Loucy (cell line): Measurements from ENCODE around the gene BRK1.
A peak's percentile ranks its signal among the peaks of the same experiment; 100 is the strongest.

ENCODE experiments used
- H2AFZ ChIP-seq: fragments of 200-600 bp; sonication (generic); 2 replicates; pipeline ENCODE4 v1.6.0; 2016; ENCODE audit warnings: antibody characterized with exemption, mild to moderate bottlenecking, low read length, moderate library complexity
- H3F3A ChIP-seq: fragments of 200-600 bp; 2 replicates; pipeline ENCODE4 v1.6.0; 2016; ENCODE audit warnings: antibody characterized with exemption, low read depth, mild to moderate bottlenecking
- H3K27me3 ChIP-seq: fragments of 200-600 bp; sonication (generic); 2 replicates; pipeline ENCODE4 v1.6.1; 2014; ENCODE audit warnings: low read length, mild to moderate bottlenecking; ENCODE audit not compliant: insufficient read depth, poor library complexity, severe bottlenecking
- H3K36me3 ChIP-seq: fragments of 200-600 bp; sonication (generic); 2 replicates; pipeline ENCODE4 v1.6.1; 2016; ENCODE audit warnings: low read length; ENCODE audit not compliant: insufficient read depth
- H3K4me1 ChIP-seq: fragments of 200-600 bp; sonication (generic); 2 replicates; pipeline ENCODE4 v1.5.1; 2014; ENCODE audit warnings: low read length, mild to moderate bottlenecking; ENCODE audit not compliant: insufficient read depth, poor library complexity, severe bottlenecking
- H3K4me2 ChIP-seq: fragments of 200-600 bp; sonication (generic); 2 replicates; pipeline ENCODE4 v1.6.0; 2014; ENCODE audit warnings: antibody characterized with exemption, low read length, low read depth, mild to moderate bottlenecking; ENCODE audit not compliant: poor library complexity, severe bottlenecking
- H3K4me3 ChIP-seq: fragments of 200-600 bp; sonication (generic); 2 replicates; pipeline ENCODE4 v1.5.1; 2014; ENCODE audit warnings: low read length, mild to moderate bottlenecking, mixed read lengths; ENCODE audit not compliant: poor library complexity, severe bottlenecking
- H3K79me2 ChIP-seq: fragments of 200-600 bp; sonication (generic); 2 replicates; pipeline ENCODE4 v1.6.1; 2014; ENCODE audit warnings: low read length; ENCODE audit not compliant: insufficient read depth
- H3K9ac ChIP-seq: fragments of 200-600 bp; sonication (generic); 2 replicates; pipeline ENCODE4 v1.6.0; 2014; ENCODE audit warnings: mild to moderate bottlenecking, low read depth, low read length, moderate library complexity; ENCODE audit not compliant: poor library complexity, severe bottlenecking
- H3K9me2 ChIP-seq: fragments of 200-600 bp; sonication (generic); replicated peaks from 2 replicates; pipeline ENCODE4 v1.6.1; 2016; ENCODE audit warnings: low read depth, low read length, mixed read lengths
- H3K9me3 ChIP-seq: fragments of 200-600 bp; sonication (generic); 2 replicates; pipeline ENCODE4 v1.6.1; 2014; ENCODE audit warnings: mild to moderate bottlenecking, antibody characterized with exemption, low read length, low read depth; ENCODE audit not compliant: insufficient read depth
- H4K20me1 ChIP-seq: fragments of 200-600 bp; sonication (generic); 2 replicates; pipeline ENCODE4 v1.6.0; 2014; ENCODE audit warnings: antibody characterized with exemption, low read length, mild to moderate bottlenecking; ENCODE audit not compliant: insufficient read depth, poor library complexity, severe bottlenecking
- EZH2phosphoT487 ChIP-seq: fragments of 200-600 bp; IDR thresholded peaks from 2 replicates; pipeline ENCODE4 v1.6.1; 2018; ENCODE audit warnings: antibody characterized with exemption, mild to moderate bottlenecking, moderate library complexity, borderline replicate concordance
- TF ChIP-seq, protein P1 (sequence below): fragments of 200-600 bp; sonication (generic); conservative IDR thresholded peaks from 2 replicates; pipeline ENCODE4 v1.5.1; 2014; ENCODE audit warnings: mild to moderate bottlenecking, antibody characterized with exemption, low read length

The BRK1 gene

DNA sequence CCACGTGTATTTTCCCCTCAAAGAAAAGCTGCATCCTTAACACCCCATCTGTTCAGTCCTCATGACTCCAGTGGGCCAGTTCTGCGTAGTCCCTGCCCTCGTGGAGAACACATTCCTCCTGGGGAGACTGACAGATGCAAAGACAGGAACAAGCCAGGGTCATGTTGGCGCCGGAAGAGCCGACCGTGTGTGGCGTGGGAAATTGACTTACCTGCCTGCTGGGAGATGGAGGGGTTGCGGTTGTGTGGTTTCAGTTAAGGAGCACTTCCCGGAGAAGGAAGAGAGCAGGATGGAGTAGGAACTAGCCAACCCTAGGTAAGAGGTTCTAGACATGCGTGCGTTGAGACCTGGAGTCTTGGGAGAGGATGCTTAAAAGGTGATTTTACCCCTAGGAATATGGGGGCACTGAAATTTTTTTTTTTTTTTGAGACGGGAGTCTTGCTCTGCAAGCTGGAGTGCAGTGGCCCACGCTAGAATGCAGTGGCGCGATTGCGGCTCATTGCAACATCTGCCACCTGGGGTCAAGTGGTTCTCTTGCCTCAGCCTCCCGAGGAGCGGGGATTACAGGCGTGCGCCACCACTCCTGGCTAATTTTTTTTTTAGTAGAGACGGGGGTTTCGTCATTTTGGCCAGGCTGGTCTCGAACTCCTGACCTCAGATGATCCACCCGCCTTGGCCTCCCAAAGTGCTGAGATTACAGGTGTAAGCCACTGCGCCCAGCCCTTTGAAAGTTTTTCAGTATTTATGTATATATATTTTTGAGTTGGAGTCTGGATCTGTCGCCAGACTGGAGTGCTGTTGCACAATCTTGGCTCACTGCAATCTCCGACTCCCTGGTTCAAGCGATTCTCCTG lies 27.5 kb downstream of the BRK1 start:
- no peaks in the 10 kb centered on the region for H3F3A ChIP-seq
- no peaks in the 10 kb centered on the region for H3K36me3 ChIP-seq
- TF ChIP-seq, protein P1, sequence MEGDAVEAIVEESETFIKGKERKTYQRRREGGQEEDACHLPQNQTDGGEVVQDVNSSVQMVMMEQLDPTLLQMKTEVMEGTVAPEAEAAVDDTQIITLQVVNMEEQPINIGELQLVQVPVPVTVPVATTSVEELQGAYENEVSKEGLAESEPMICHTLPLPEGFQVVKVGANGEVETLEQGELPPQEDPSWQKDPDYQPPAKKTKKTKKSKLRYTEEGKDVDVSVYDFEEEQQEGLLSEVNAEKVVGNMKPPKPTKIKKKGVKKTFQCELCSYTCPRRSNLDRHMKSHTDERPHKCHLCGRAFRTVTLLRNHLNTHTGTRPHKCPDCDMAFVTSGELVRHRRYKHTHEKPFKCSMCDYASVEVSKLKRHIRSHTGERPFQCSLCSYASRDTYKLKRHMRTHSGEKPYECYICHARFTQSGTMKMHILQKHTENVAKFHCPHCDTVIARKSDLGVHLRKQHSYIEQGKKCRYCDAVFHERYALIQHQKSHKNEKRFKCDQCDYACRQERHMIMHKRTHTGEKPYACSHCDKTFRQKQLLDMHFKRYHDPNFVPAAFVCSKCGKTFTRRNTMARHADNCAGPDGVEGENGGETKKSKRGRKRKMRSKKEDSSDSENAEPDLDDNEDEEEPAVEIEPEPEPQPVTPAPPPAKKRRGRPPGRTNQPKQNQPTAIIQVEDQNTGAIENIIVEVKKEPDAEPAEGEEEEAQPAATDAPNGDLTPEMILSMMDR: no peak
- TF ChIP-seq EZH2phosphoT487: no peak
- no peaks in the 10 kb centered on the region for H3K27me3 ChIP-seq
- peaks cover 43% of the 10 kb centered on the region for H4K20me1 ChIP-seq
- peak overlapping the region; percentile 89 for H3K4me2 ChIP-seq
- peak overlapping the region; percentile 80 for H3K9ac ChIP-seq
- H3K4me3 ChIP-seq: peak overlapping the region; percentile 100
- no peaks in the 10 kb centered on the region for H3K9me2 ChIP-seq
- no peak overlapping the region for H2AFZ ChIP-seq
- peaks cover 36% of the 10 kb centered on the region for H3K4me1 ChIP-seq
- no peaks in the 10 kb centered on the region for H3K9me3 ChIP-seq
- H3K79me2 ChIP-seq: peaks cover 62% of the 10 kb centered on the region

DNA sequence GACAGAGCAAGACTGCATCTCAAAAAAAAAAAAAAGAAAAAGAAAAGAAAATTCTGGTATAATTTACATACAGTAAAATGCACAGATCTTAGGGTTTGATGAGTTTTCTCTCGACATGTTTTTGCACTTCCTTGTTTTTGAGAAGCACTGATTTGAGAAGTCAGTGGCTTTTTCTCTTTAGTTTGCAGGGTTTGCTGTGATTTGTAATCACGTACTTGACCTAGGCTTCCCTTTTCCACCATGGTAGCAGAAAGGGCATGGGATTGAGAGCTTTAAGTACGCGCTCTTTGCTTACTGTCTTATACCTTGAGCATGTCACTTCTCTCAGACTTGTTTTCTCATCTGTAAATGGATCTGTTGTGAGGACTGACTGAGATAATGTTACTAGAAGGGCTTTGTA lies 30.2 kb downstream of the BRK1 start:
- no peaks in the 10 kb centered on the region for H3K27me3 ChIP-seq
- TF ChIP-seq, protein P1: no peak
- TF ChIP-seq EZH2phosphoT487: no peak
- H2AFZ ChIP-seq: no peak overlapping the region
- H3K9me3 ChIP-seq: no peaks in the 10 kb centered on the region
- no peak overlapping the region for H3K9ac ChIP-seq
- H3F3A ChIP-seq: no peaks in the 10 kb centered on the region
- H4K20me1 ChIP-seq: peaks cover 43% of the 10 kb centered on the region
- H3K4me1 ChIP-seq: peaks cover 38% of the 10 kb centered on the region
- peaks cover 68% of the 10 kb centered on the region for H3K79me2 ChIP-seq
- H3K4me3 ChIP-seq: peak overlapping the region; percentile 65
- peak overlapping the region; percentile 89 for H3K4me2 ChIP-seq
- no peaks in the 10 kb centered on the region for H3K9me2 ChIP-seq
- H3K36me3 ChIP-seq: peaks cover 16% of the 10 kb centered on the region

DNA sequence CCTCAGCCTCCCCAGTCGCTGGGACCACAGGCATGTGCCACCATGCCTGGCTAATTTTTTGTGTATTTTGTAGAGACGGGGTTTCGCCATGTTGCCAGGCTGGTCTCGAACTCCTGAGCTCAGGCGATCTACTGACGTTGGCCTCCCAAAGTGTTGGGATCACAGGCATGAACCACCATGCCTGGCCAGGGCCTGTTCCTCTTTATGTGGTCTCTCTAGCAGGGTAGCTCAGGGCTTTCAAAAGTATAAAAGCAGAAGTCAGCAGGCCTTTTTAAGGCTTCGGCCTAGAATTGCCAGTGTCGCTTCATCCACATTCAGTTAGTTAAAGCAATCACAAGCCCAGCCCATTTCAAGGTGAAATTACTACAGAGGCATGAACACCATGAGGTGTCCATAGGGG lies 33.8 kb downstream of the BRK1 start:
- no peaks in the 10 kb centered on the region for H3F3A ChIP-seq
- H3K4me1 ChIP-seq: peaks cover 17% of the 10 kb centered on the region
- H3K4me2 ChIP-seq: no peak overlapping the region
- H3K9me2 ChIP-seq: no peaks in the 10 kb centered on the region
- H3K9ac ChIP-seq: no peak overlapping the region
- TF ChIP-seq EZH2phosphoT487: no peak
- TF ChIP-seq, protein P1: no peak
- H3K9me3 ChIP-seq: no peaks in the 10 kb centered on the region
- H3K4me3 ChIP-seq: no peak overlapping the region
- no peaks in the 10 kb centered on the region for H3K27me3 ChIP-seq
- H2AFZ ChIP-seq: no peak overlapping the region
- H4K20me1 ChIP-seq: peaks cover 24% of the 10 kb centered on the region
- peaks cover 32% of the 10 kb centered on the region for H3K36me3 ChIP-seq
- H3K79me2 ChIP-seq: peaks cover 44% of the 10 kb centered on the region
